Upper lobe of left lung (tissue), 6 donors: ENCODE data around the gene PLEKHG4. TPM values are rescaled to one million over a fixed set of nuclear protein-coding genes. Genes with fewer than 3 reads are reported as not detected.
A peak's percentile ranks its signal among the peaks of the same experiment; 100 is the strongest.

Experiments
- ATAC-seq, 2 donors: fragments of 200-7000 bp; cut with Tn5 transposase; one replicate each; pipeline ENCODE4 v1.9.1; 2022; ENCODE audit warnings: mild to moderate bottlenecking in 2 of 2, moderate library complexity in 2 of 2; ENCODE audit not compliant: low FRiP score in 2 of 2
- DNase-seq, 2 donors: peaks; one replicate each; pipeline ENCODE4 v3.0.0-alpha.2; 2019 to 2020
- H3K27ac ChIP-seq, 4 donors: fragments of 200-600 bp; sonication (generic); one replicate each; pipeline ENCODE4 v1.5.1; 2016 to 2019
- H3K27me3 ChIP-seq, 4 donors: fragments of 200-600 bp; sonication (generic); one replicate each; pipeline ENCODE4 v1.5.1; 2017 to 2019
- H3K36me3 ChIP-seq, 4 donors: fragments of 200-600 bp; sonication (generic); one replicate each; pipeline ENCODE4 v1.5.1; 2016 to 2019
- H3K4me1 ChIP-seq, 4 donors: fragments of 200-600 bp; sonication (generic); one replicate each; pipeline ENCODE4 v1.5.1; 2018 to 2019
- H3K4me3 ChIP-seq, 4 donors: fragments of 200-600 bp; sonication (generic); one replicate each; pipeline ENCODE4 v1.5.1; 2017 to 2019; ENCODE audit warnings: mild to moderate bottlenecking in 2 of 4, moderate library complexity in 1 of 4
- H3K9me3 ChIP-seq, 4 donors: fragments of 200-600 bp; sonication (generic); one replicate each; pipeline ENCODE4 v1.5.1; 2018 to 2019
- CTCF ChIP-seq, 6 experiments: fragments of 450-650 bp in 4 of 6; fragments of 200-600 bp in 2 of 6; sonication (generic) in 2 of 6; IDR thresholded peaks; one replicate each; pipeline ENCODE4 v1.5.1; 2016 to 2019; ENCODE audit warnings: antibody characterized with exemption in 6 of 6
- EP300 ChIP-seq, 4 donors: sonication (generic); formaldehyde crosslinking; IDR thresholded peaks; one replicate each; pipeline ENCODE4 v1.5.1; 2017; ENCODE audit warnings: antibody characterized with exemption in 4 of 4, control low read depth in 2 of 4
- POLR2A ChIP-seq, 4 donors: fragments of 450-650 bp; IDR thresholded peaks; one replicate each; pipeline ENCODE4 v1.5.1; 2016 to 2017; ENCODE audit warnings: antibody characterized with exemption in 4 of 4, mild to moderate bottlenecking in 2 of 4
- POLR2AphosphoS5 ChIP-seq, 2 donors: sonication (generic); formaldehyde crosslinking; IDR thresholded peaks; one replicate each; pipeline ENCODE4 v1.5.1; 2017; ENCODE audit warnings: antibody characterized with exemption in 2 of 2
- WGBS, 2 donors: methylation state at CpG; one replicate each; pipeline ENCODE4 v1.1.5; 2017 to 2018; 5-methylcytosine and 5-hydroxymethylcytosine counted together
- total RNA-seq, 6 donors: library from RNA; depleted of rRNA in 4 of 6; stranded (reverse); fragments of >200 nt in 4 of 6; gene quantifications; one replicate each; pipeline versions ENCODE4 v1.1.0 to v1.2.1, GENCODE V29; 2016 to 2021
- donor health status: DM: no; HTN: no; CAD: no; lungs with moderate emphysema.
- donor health status: DM: no; HTN: yes; CAD: no; lungs with severe emphysema.

PLEKHG4 gene
- total RNA-seq, 6 donors from 2014 or later = 13.4 to 39.8 (median 16.5) TPM

DNA sequence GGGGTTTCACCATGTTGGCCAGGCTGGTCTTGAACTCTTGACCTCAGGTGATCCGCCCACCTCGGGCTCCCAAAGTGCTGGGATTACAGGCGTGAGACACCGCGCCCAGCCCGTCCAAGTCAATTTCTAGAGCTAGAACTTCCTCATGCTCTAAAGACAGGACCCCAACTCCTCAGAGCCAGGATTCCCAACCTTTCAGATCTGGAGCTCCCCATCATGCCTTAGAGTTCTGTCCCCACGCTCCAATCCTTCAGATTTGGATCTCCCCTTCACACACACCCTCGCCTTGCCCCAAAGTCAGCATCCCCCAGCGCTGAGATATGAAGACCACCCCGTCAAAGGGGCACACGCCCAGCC, 46.8 kb downstream of the PLEKHG4 start:
- Histone ChIP-seq H3K27me3 (no peaks in the 10 kb centered on the region), H3K4me3 (peak overlapping the region in 3 of 4 donors; percentile 49 to 59 (median 50)), H3K36me3 (no peaks in the 10 kb centered on the region), H3K4me1 (peaks cover 12 to 17% (median 14%) of the 10 kb centered on the region in 4 donors), H3K27ac (peak overlapping the region in 3 of 4 donors; percentile 56 to 75 (median 72)), H3K9me3 (no peaks in the 10 kb centered on the region)
- ATAC-seq = no peak
- TF ChIP-seq EP300 (IDR thresholded peaks at IDR 0.05) (no peak), POLR2AphosphoS5 (IDR thresholded peaks at IDR 0.05) (no peak), POLR2A (IDR thresholded peaks at IDR 0.05) (no peak), CTCF (IDR thresholded peaks at IDR 0.05) (no peak)
- WGBS, 2 donors = 26 to 35% methylated on average over 9 to 11 of the region's 11 CpGs
- DNase-seq = no peak

- no peaks in the 10 kb centered on the region for H3K36me3 ChIP-seq
- H3K27me3 ChIP-seq = no peaks in the 10 kb centered on the region
- TF ChIP-seq POLR2A (IDR thresholded peaks at IDR 0.05) = no peak
- TF ChIP-seq POLR2AphosphoS5 (IDR thresholded peaks at IDR 0.05) = no peak
- peak; percentile 58 to 79 (median 68) for TF ChIP-seq CTCF (IDR thresholded peaks at IDR 0.05)
- no peaks in the 10 kb centered on the region for H3K9me3 ChIP-seq
- H3K4me3 ChIP-seq = peak within 1 kb of the TSS in 3 of 4 donors; percentile 49 to 59 (median 50)
- ATAC-seq = peak; percentile 84 to 88
- DNase-seq = peak; percentile 76 to 94
- peak within 1 kb of the TSS; percentile 10 to 75 (median 64) for H3K27ac ChIP-seq
- WGBS, 2 donors = 13 to 18% methylated on average over 34 to 48 of the region's 61 CpGs
- peaks cover 12 to 17% (median 14%) of the 10 kb centered on the region in 4 donors for H3K4me1 ChIP-seq
Observed at GRCh38 chr16:67326472-67327309, 47.4 kb downstream of the PLEKHG4 start, which contains the start of the genes KCTD19 and LRRC36. Gene KCTD19 (minus strand): TSS chr16:67326741. CDS start chr16:67326707, 34 bp downstream. Gene LRRC36 (plus strand): TSS chr16:67326815. CDS start chr16:67326863, 48 bp downstream.

DNA sequence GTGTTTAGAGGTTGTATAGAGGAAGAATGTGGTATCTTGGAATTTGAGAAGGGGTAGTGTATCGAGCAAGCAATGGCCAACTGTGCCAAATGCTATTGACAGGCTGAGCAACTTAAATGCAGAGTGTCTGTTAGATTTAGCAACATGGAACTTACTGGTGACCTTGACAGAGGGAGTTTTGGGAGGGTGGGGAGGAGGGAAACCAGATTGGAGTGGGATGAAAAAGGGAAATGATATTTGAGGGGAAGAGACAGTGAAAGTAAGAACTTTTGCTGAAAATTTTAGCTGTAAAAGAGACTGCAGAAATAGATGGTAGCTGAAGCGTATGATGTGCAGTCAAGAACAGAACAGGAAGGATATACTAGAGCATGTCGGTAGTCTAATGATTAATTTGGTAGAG, 48.4 kb downstream of the PLEKHG4 start:
- peaks cover 12 to 17% (median 14%) of the 10 kb centered on the region in 4 donors for H3K4me1 ChIP-seq
- H3K36me3 ChIP-seq = no peaks in the 10 kb centered on the region
- no peaks in the 10 kb centered on the region for H3K9me3 ChIP-seq
- DNase-seq = no peak
- WGBS, 2 donors = 42 to 46% methylated on average over 3 of the region's 3 CpGs
- no peak for TF ChIP-seq CTCF (IDR thresholded peaks at IDR 0.05)
- TF ChIP-seq EP300 (IDR thresholded peaks at IDR 0.05) = no peak
- no peak for TF ChIP-seq POLR2A (IDR thresholded peaks at IDR 0.05)
- no peak for TF ChIP-seq POLR2AphosphoS5 (IDR thresholded peaks at IDR 0.05)
- H3K4me3 ChIP-seq = no peak overlapping the region
- H3K27ac ChIP-seq = no peak overlapping the region
- no peak for ATAC-seq
- H3K27me3 ChIP-seq = no peaks in the 10 kb centered on the region

DNA sequence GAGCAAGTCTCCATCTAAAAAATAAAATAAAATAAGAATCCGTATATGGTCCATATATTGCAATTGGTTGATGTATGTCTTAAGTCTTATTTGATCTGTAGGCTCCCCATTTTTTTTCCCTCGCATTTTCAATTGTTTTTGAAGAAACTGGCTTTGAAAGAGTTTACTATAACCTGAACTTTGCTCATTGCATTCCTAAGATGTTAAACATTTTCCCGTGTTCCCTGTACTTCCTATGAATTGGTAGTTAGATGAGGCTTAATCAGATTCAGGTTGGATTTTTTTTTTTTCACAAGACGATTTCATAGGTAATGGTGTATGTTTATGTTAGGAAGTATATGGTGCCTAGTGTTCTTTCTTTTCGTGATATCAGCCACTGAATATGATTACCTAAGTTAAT, 50.6 kb downstream of the PLEKHG4 start:
- DNase-seq (no peak), ATAC-seq (no peak)
- H3K4me3 ChIP-seq = no peak overlapping the region
- 67 to 71% methylated on average over 5 of the region's 5 CpGs for WGBS, 2 donors
- H3K27me3 ChIP-seq = no peaks in the 10 kb centered on the region
- H3K4me1 ChIP-seq = peaks cover 12 to 17% (median 14%) of the 10 kb centered on the region in 4 donors
- no peak overlapping the region for H3K27ac ChIP-seq
- TF ChIP-seq POLR2A (IDR thresholded peaks at IDR 0.05) (no peak), CTCF (IDR thresholded peaks at IDR 0.05) (no peak), EP300 (IDR thresholded peaks at IDR 0.05) (no peak), POLR2AphosphoS5 (IDR thresholded peaks at IDR 0.05) (no peak)
- H3K36me3 ChIP-seq = no peaks in the 10 kb centered on the region
- peaks cover 0 to 5% (median 0%) of the 10 kb centered on the region in 4 donors for H3K9me3 ChIP-seq
